Measurements from ENCODE around the gene SHROOM3.

Gene SHROOM3

GRCh38 chr4:76572224-76572623 lies 137.2 kb downstream of the SHROOM3 start:
- no peak for DNase-seq

- DNase-seq: no peak
Observed at GRCh38 chr4:76576824-76577223, 141.8 kb downstream of the SHROOM3 start.

- no peak for DNase-seq
Observed at GRCh38 chr4:76578002-76578560, 143.1 kb downstream of the SHROOM3 start.

GRCh38 chr4:76579596-76580375 lies 144.8 kb downstream of the SHROOM3 start:
- peak; percentile 7 for DNase-seq

GRCh38 chr4:76581077-76581962 lies 146.3 kb downstream of the SHROOM3 start:
- no peak for DNase-seq

- no peak for DNase-seq
Observed at GRCh38 chr4:76582074-76582816, 147.2 kb downstream of the SHROOM3 start.

- no peak for DNase-seq
Observed at GRCh38 chr4:76582817-76583087, 147.7 kb downstream of the SHROOM3 start.

GRCh38 chr4:76584241-76585152 lies 149.5 kb downstream of the SHROOM3 start:
- DNase-seq: no peak

GRCh38 chr4:76585272-76585671 lies 150.2 kb downstream of the SHROOM3 start:
- DNase-seq: no peak

- DNase-seq: no peak
Observed at GRCh38 chr4:76585897-76586360, 150.9 kb downstream of the SHROOM3 start.

- DNase-seq: no peak
Observed at GRCh38 chr4:76588274-76588673, 153.2 kb downstream of the SHROOM3 start.

GRCh38 chr4:76589402-76589801 lies 154.4 kb downstream of the SHROOM3 start:
- no peak for DNase-seq

GRCh38 chr4:76589872-76590797 lies 155.1 kb downstream of the SHROOM3 start:
- DNase-seq: no peak

- no peak for DNase-seq
Observed at GRCh38 chr4:76590798-76591281, 155.8 kb downstream of the SHROOM3 start.

GRCh38 chr4:76591992-76592391 lies 157.0 kb downstream of the SHROOM3 start:
- no peak for DNase-seq

- no peak for DNase-seq
Observed at GRCh38 chr4:76592460-76592859, 157.4 kb downstream of the SHROOM3 start.

GRCh38 chr4:76594173-76594572 lies 159.1 kb downstream of the SHROOM3 start:
- no peak for DNase-seq

GRCh38 chr4:76595435-76595834 lies 160.4 kb downstream of the SHROOM3 start:
- no peak for DNase-seq

- no peak for DNase-seq
Observed at GRCh38 chr4:76596713-76597112, 161.7 kb downstream of the SHROOM3 start.

GRCh38 chr4:76597423-76597979 lies 162.5 kb downstream of the SHROOM3 start:
- no peak for DNase-seq
